ENCODE data around the gene SIL1. TPM values are rescaled to one million over a fixed set of nuclear protein-coding genes. Genes with fewer than 3 reads are reported as not detected.
A peak's percentile ranks its signal among the peaks of the same experiment; 100 is the strongest.

The SIL1 gene
- total RNA-seq, 2 donors from 2014 or later: 69.9 to 75.6 TPM

- DNase-seq (ENCODE audit: low spot score): no peak
- no peak overlapping the region for H3K4me3 ChIP-seq
- H3K4me1 ChIP-seq (replicated peaks): peaks cover 3% of the 10 kb centered on the region
- H3K27ac ChIP-seq: no peak overlapping the region
- intact Hi-C loops (cut with DNase I): no loop called here
- TF ChIP-seq POLR2AphosphoS5 (IDR thresholded peaks at IDR 0.05): no peak
- TF ChIP-seq, protein P1, sequence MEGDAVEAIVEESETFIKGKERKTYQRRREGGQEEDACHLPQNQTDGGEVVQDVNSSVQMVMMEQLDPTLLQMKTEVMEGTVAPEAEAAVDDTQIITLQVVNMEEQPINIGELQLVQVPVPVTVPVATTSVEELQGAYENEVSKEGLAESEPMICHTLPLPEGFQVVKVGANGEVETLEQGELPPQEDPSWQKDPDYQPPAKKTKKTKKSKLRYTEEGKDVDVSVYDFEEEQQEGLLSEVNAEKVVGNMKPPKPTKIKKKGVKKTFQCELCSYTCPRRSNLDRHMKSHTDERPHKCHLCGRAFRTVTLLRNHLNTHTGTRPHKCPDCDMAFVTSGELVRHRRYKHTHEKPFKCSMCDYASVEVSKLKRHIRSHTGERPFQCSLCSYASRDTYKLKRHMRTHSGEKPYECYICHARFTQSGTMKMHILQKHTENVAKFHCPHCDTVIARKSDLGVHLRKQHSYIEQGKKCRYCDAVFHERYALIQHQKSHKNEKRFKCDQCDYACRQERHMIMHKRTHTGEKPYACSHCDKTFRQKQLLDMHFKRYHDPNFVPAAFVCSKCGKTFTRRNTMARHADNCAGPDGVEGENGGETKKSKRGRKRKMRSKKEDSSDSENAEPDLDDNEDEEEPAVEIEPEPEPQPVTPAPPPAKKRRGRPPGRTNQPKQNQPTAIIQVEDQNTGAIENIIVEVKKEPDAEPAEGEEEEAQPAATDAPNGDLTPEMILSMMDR (IDR thresholded peaks at IDR 0.05): no peak
- TF ChIP-seq POLR2A (IDR thresholded peaks at IDR 0.05): no peak
- H3K9me3 ChIP-seq: no peaks in the 10 kb centered on the region
- no peaks in the 10 kb centered on the region for H3K27me3 ChIP-seq (replicated peaks; ENCODE audit: insufficient read depth)
- WGBS: 92% methylated on average over 5 of the region's 5 CpGs
- H3K36me3 ChIP-seq: no peaks in the 10 kb centered on the region
Measured at GRCh38 chr5:138969323-138970002, 228.7 kb downstream of the SIL1 start.

DNA sequence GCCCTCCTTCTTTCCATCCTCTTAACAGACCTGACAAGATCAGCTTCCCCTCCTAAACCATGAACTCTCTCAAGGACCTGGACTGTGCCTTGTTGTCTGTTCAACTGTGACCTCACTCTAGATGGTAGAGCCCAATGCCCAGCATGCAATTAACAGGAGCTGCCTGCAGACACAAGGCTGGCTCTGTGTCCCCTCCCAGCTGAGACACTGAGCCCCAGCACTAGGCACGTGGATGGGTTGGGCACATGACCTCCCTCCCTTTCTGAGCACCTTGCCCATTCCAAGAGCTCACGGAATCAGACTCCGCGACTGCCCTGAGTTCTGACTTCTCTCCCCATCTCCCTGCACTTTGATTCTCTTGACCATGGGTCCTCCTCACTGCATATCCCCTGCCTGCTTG is 229.6 kb downstream of the SIL1 start:
- WGBS: 96% methylated on average over 4 of the region's 4 CpGs
- DNase-seq (ENCODE audit: low spot score): no peak
- TF ChIP-seq, protein P1 (IDR thresholded peaks at IDR 0.05): no peak
- no peak for TF ChIP-seq POLR2AphosphoS5 (IDR thresholded peaks at IDR 0.05)
- no peak for TF ChIP-seq POLR2A (IDR thresholded peaks at IDR 0.05)
- H3K4me3 ChIP-seq: no peak overlapping the region
- H3K27me3 ChIP-seq (replicated peaks; ENCODE audit: insufficient read depth): no peaks in the 10 kb centered on the region
- intact Hi-C loops (cut with DNase I): no loop called here
- no peak overlapping the region for H3K27ac ChIP-seq
- H3K4me1 ChIP-seq (replicated peaks): peaks cover 3% of the 10 kb centered on the region
- H3K36me3 ChIP-seq: no peaks in the 10 kb centered on the region
- H3K9me3 ChIP-seq: no peaks in the 10 kb centered on the region

DNA sequence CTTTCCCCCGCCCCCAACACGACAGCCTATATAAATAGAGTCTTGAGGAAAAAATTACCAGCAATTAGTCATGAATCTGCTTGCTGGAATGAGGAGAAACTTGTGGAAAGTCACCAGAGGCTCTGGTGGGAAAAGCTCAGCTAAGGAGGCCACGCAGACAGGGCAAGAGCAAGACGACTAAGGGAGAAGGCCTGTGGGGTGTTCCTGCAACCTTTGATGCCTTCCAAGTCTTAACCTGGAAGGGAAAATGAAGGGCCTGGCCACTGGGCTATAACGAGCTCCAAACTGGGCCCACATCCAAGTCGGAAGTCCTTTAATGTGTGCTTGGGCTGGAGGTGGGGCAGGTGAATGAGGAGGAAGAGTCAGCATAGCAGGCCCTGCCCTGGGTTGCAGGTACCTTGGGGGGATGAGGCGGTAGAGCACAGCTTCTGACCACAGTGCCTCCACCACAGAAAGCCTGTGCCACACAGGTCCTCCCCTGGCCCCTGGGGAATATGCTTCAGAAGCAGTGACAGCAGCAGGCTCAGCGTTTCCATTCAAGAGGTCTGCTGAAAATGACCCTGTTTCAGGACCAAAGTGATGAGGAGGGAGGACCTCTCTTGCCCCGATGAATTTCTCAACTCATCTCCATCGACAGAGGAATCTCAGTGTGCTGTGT is 230.2 kb downstream of the SIL1 start:
- 70% methylated on average over 10 of the region's 10 CpGs for WGBS
- Histone ChIP-seq H3K36me3 (no peaks in the 10 kb centered on the region), H3K4me3 (no peak overlapping the region), H3K9me3 (no peaks in the 10 kb centered on the region), H3K27me3 (replicated peaks; ENCODE audit: insufficient read depth) (no peaks in the 10 kb centered on the region), H3K27ac (no peak overlapping the region), H3K4me1 (replicated peaks) (peaks cover 3% of the 10 kb centered on the region)
- DNase-seq (ENCODE audit: low spot score): peak; percentile 47
- no peak for TF ChIP-seq POLR2AphosphoS5 (IDR thresholded peaks at IDR 0.05)
- TF ChIP-seq POLR2A (IDR thresholded peaks at IDR 0.05): no peak
- TF ChIP-seq, protein P1 (IDR thresholded peaks at IDR 0.05): no peak
- intact Hi-C loops (cut with DNase I): no loop called here

DNA sequence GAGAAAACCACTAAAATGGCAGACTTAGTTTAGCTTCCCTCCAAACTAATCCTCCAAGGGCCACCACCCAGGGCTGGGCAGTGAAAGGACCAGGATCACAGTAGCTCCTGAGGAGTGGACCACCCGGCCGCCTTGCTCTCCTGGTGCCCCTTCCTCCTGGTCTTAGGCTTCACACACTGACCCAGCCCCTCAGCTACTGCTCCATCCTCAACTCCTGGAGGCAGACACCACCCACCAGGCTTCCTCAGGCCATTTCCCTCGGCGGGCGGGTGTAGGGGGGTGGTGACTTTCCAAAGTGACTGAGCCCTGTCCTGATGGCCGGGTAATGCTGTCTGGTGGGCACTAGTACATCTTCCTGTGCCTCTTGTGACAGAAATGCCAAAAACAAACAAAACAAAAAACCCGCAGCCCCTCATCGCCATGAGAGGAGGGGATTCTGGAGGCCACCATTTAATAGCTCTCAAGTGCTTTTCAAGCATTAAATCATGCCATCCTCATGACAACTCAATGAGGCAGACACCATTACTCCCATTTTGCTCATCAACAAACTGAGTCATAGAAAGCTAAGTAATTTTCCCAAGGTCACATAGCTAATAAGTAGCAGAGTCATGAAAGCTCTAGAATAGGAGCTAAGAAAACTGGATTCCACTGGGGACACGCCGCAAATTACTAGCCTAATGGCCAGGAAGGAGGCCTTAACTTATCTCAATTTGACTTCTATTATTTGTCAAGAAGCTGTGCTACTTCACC is 231.8 kb downstream of the SIL1 start:
- intact Hi-C loops (cut with DNase I): no loop called here
- TF ChIP-seq, protein P1 (IDR thresholded peaks at IDR 0.05): no peak
- TF ChIP-seq POLR2AphosphoS5 (IDR thresholded peaks at IDR 0.05): no peak
- no peak for TF ChIP-seq POLR2A (IDR thresholded peaks at IDR 0.05)
- H3K9me3 ChIP-seq: no peaks in the 10 kb centered on the region
- H3K4me3 ChIP-seq: no peak overlapping the region
- DNase-seq (ENCODE audit: low spot score): no peak
- H3K27ac ChIP-seq: no peak overlapping the region
- H3K27me3 ChIP-seq (replicated peaks; ENCODE audit: insufficient read depth): no peaks in the 10 kb centered on the region
- WGBS: 97% methylated on average over 10 of the region's 10 CpGs
- peaks cover 3% of the 10 kb centered on the region for H3K4me1 ChIP-seq (replicated peaks)
- no peaks in the 10 kb centered on the region for H3K36me3 ChIP-seq
